Ishikawa (cell line): Measurements from ENCODE around the gene IGSF6.

Experiments
- CEBPB ChIP-seq: IDR thresholded peaks from 2 replicates; pipeline ENCODE4 v1.6.1; 2012
- EGR1 ChIP-seq: IDR thresholded peaks from 2 replicates; pipeline ENCODE4 v1.6.1; 2012
- FOXM1 ChIP-seq: IDR thresholded peaks from 2 replicates; pipeline ENCODE4 v1.6.1; 2012; ENCODE audit warnings: low read depth, borderline replicate concordance
- NFIC ChIP-seq: IDR thresholded peaks from 2 replicates; pipeline ENCODE4 v1.6.1; 2012
- RAD21 ChIP-seq: IDR thresholded peaks from 2 replicates; pipeline ENCODE4 v1.6.1; 2012; ENCODE audit warnings: low read depth
- TAF1 ChIP-seq: IDR thresholded peaks from 2 replicates; pipeline ENCODE4 v1.6.1; 2012; ENCODE audit warnings: low read depth, mild to moderate bottlenecking
- YY1 ChIP-seq: IDR thresholded peaks from 2 replicates; pipeline ENCODE4 v1.6.1; 2012; ENCODE audit warnings: low read depth

DNA sequence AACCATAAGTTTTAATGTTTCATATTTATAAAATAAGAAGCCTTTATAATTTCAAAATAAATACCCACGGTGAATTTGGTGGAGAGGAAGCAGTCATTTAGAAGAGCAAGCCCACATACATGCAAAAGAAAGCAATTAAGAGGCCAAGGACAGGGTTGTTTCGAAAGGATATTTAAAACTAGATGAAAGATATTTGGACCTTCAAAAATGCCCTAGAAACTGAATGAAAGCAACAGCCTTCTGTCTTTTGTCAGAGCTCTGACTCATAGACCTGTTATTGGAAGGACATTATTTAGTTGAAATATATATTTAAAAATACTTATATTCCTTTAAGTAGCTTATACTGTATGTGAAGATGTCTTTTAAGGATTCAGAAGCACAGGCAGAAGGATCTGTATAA is 61.6 kb downstream of the IGSF6 start:
- TF ChIP-seq NFIC (no peak), YY1 (no peak), FOXM1 (no peak), TAF1 (no peak), EGR1 (no peak), CEBPB (no peak), RAD21 (no peak)
